OCI-LY7 (cell line): ENCODE data around the gene FAM13A.

ENCODE experiments used
- CTCF ChIP-seq: fragments of 200-600 bp; sonication (generic); conservative IDR thresholded peaks from 2 replicates; pipeline ENCODE4 v1.5.1; 2014; ENCODE audit warnings: mild to moderate bottlenecking, antibody characterized with exemption, low read length, moderate library complexity, mixed read lengths
- EZH2phosphoT487 ChIP-seq: fragments of 200-600 bp; sonication (generic); IDR thresholded peaks from 2 replicates; pipeline ENCODE4 v1.6.1; 2018; ENCODE audit warnings: low read depth, borderline replicate concordance, mild to moderate bottlenecking, mixed run types, antibody characterized with exemption, low read length, moderate library complexity, mixed read lengths

DNA sequence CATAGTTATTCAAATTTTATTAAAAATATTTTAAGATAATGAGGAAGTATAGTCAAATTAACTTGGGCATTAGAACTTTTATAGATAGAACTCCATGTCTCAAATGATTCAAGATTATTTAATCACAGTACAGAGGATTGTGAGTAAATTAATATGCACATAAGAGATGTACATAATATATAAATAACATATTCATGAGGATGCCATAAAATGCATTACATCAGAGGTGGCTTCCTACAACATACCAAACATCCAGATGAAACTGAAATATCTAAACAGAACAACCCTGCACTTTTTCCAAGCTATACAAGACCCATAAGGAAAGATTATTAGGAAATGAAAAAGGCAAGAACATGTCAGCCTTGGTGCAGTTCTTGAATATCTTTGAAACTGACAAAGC lies 268.1 kb downstream of the FAM13A start:
- TF ChIP-seq CTCF (no peak), EZH2phosphoT487 (no peak)
